OCI-M2 (cell line): ENCODE data around the gene ANKRD13B.
"Not testable (repeated sequence)": the region's sequence is repeated elsewhere in the genome, so short reads cannot be mapped to it uniquely, and the experiment has no call there.

Source experiments
- DNase-seq: peaks from one replicate; lab custom pipeline; 2025; ENCODE audit not compliant: unreplicated experiment; lab: John Stamatoyannopoulos, UW

ANKRD13B gene

DNA sequence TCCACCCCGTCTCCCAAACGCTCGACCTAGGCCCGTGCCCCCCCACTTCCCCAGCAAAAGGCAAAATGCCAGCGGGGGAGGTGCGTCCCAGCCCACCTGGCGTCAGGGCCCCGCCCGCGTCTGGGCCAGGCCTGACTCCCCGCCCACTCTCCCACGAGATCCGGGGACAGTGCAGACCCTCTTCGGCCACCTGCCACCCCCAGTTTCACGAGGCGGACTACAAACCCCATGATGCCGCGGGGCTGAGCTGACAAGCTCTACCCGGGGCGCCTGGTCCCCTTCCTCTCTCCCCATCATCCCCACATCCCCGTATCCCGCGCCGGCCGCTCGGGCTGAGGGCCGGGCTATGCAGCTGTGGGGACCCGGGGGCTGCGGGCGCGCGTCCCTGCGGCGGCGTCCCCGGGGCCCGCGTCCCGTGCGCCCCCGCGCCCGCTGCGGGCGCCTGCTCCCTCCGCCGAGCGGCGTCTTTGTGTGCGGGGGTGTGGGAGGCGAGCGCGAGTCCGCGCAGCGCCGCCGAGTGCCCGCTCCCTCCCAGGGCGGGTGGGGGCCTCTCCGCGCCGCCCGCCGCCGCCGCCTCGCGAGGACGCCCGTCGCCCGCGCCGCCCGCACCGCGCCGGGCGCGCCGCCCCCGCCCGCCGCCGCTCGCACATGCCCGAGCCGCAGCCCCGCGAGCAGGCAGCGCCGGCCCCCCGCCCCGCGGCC is at the start of gene ANKRD13B:
TSS of gene ANKRD13B (plus strand) at position 283 of the 702 bp plus-strand sequence. CDS start 490 bp downstream, outside the sequence.
- DNase-seq: no peak

DNA sequence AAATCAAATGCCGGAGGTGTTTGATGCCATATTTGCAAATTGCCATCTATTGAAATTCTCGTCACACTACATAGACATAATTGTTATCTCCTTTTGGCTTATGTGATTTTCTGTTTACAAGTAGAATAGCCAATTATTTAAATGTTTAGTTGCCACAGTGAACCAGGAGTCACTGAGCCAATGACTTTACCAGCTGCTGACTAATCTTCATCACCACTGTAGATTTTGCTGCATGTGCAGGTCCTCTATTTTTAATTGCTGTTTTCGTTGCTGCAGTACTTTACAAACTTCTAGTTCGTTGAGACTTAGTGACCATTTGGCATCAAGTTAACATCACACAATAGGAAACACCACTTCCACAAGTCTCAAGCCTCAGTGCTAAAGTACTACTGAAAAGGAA is 48.9 kb upstream of the ANKRD13B start:
- no peak for DNase-seq

DNA sequence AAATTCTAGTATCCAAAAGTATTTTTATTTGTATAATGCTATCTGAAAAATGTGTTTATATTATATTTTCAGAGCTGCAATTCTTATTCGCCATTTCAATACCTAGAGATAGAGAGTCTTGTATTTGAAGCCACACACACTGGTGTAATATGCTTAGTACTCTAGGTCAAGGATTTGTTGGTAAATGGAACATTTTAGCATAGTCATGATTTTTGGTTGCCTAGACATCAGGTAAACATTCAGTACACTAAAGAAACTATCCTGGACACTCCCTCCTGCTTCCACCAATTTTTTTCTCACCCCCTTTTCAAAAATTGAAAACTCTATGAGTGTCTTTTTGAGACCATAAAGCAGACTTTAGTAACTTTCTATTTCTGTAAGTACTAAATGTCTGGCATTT is 46.8 kb upstream of the ANKRD13B start:
- DNase-seq: no peak

DNA sequence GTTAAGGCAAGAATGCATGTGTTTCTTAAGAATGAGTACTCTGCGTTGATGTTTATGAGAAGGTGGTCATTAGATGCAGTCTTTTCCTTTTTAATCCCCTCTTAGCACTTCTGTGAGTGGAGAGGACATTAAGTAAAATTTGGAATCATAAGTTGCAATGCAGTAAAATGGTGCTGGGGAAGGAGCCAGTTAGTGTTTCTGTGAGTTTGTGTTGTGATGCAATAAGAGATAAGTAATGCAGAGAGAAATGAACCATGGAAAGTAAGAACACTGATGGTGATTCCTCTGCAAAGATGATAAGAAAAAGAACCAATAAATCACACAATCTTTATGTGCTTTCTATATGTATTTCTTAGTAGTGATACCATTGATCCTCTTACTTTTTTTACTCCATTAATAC is 46.1 kb upstream of the ANKRD13B start:
- no peak for DNase-seq

DNA sequence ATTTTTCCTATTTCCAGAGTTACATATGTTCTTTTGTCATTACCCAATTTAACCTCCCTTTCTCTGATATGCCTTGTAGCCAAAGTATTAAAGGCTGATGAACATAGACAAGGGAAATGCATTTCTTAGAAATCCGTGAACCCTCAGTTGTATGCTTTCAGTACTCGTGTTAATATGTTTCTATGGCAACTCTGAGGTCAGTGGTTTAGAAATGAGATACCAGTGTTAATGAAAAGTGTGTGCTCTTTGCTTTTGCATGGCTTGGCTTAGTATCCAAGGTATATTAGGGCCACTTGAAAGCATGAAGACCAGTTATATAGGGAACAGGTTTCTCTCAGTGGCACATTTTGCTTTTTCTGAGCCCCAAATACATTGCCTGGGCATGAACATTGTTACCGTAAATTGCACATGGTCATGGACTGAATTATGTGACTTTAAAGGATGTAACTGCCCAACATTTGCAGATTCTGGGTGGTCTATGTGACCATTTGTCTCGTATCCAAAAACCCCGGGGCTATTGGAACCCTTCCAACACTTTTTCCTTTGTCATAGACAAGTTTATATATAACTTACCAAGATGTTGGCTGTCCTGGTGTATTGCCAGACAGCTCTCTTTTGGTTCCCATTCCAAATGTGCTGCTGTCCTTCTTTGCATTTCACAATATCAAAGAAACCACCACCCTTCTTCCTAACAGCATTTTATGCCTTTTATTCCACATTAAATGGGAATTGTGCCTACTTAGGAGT is 43.6 kb upstream of the ANKRD13B start:
- no peak for DNase-seq

DNA sequence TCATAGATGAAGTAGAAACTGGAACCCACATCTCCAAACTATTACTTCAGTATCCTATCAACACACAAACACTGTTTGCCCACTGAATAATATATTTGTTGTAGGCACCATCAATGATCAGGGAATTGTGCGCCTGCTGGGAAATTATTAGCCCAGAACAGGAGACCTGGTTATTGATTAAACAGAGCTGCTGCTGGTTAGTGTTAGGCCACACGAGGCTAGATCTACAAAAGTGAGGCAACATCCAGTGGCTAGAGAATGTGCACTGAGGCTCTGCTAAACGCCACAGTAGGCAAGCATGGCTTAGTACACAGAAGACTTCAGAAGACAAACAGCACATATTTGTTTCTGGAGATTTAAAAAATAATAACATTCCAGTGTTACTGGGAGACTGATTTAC is 37.1 kb upstream of the ANKRD13B start:
- DNase-seq: no peak

DNA sequence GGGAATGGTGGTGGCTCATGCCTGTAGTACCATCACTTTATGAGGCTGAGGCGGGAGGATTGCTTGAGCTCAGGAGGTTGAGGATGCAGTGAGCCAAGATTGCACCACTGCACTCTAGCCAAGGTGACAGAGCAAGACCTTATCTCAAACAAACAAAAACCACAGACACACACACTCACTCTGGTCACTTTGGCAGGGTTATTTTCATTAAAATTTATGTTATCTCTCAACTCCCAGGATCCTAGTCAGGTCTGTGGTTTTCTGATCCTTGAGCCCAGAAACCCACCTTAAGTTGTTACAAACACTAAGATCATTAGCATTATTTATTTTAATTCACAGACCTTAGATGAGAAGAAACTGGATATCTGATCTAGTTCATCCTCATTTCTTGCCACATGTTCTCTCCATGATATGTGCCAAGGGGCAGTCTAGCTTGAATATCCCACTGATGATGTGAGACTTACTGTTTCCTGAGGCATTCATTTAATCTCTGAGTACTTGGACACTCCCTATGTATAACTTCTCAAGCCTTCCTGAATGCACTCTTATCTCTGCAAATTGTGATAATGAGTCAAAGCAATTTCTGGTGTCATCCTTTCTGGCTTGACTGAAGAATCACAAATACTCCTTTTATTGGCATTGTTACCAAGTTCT is 35.7 kb upstream of the ANKRD13B start:
- no peak for DNase-seq

DNA sequence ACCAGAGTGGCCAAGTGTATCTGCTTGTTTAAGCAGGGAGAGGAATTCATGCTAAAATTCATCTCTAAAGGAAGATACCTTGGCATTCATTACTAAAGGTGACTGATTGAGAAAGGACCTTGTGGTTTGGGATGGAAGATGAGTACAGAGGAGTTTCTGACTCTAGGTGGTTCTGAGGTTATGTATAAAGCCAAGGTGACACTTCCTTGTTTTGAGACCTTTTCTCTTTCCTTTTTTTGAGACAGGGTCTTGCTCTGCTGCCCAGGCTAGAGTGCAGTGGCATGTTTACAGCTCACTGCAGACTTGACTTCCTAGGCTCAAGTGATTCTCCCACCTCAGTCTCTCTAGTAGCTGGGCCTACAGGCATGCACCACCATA is 35.2 kb upstream of the ANKRD13B start:
- DNase-seq: no peak

DNA sequence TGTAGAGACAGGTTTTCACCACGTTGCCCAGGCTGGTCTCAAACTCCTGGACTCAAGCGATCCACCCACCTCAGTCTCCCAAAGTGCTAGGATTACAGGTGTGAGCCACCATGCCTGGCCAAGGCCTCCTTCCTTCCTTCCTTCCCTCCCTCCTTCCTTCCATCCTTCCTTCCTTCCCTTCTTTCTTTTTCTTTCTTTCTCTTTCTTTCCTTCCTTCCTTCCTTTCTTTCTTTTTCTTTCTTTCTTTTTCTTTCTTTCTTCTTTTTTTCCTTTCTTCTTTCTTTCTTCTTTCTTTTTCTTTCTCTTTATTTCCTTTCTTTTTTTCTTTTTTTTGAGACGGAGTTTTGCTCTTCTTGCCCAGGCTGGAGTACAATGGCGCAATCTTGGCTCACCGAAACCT is 34.8 kb upstream of the ANKRD13B start:
- not testable (repeated sequence) for DNase-seq

DNA sequence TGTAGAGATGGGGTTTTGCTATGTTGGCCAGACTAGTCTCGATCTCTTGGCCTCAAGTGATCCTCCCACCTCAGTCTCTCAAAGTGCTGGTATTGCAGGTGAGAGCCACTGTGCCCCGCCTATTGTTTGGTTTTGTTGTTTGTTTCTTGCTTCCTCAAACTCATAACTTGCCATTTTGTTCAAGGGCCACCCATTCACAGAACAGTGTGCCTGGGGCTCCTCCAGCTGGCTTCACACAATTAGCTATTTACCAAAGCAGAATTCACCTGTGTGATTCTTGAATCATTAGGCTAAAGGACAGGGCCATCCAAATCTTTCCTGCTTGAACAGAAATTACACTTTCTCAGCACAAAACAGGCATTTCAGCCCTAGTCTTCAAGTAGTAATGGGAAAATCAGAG is 33.3 kb upstream of the ANKRD13B start:
- no peak for DNase-seq

DNA sequence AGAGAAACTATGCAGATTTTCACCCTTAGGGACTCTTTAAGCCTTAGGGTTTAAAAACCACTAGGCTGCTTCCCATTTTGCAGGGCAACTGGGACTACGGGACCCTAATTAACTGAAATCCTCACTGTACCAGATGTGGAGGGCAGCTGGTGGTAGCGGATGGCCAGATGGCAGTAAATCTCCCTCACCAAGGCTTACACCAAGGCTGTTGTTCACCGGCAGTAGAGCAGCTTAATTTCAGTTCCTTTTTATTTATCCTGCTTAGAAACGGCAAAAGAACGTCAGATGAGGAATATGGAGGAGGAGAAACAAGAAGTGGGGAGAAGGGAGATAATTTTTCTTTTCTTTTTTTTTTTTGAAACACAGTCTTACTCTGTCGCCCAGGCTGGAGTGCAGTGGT is 32.6 kb upstream of the ANKRD13B start:
- DNase-seq: no peak

DNA sequence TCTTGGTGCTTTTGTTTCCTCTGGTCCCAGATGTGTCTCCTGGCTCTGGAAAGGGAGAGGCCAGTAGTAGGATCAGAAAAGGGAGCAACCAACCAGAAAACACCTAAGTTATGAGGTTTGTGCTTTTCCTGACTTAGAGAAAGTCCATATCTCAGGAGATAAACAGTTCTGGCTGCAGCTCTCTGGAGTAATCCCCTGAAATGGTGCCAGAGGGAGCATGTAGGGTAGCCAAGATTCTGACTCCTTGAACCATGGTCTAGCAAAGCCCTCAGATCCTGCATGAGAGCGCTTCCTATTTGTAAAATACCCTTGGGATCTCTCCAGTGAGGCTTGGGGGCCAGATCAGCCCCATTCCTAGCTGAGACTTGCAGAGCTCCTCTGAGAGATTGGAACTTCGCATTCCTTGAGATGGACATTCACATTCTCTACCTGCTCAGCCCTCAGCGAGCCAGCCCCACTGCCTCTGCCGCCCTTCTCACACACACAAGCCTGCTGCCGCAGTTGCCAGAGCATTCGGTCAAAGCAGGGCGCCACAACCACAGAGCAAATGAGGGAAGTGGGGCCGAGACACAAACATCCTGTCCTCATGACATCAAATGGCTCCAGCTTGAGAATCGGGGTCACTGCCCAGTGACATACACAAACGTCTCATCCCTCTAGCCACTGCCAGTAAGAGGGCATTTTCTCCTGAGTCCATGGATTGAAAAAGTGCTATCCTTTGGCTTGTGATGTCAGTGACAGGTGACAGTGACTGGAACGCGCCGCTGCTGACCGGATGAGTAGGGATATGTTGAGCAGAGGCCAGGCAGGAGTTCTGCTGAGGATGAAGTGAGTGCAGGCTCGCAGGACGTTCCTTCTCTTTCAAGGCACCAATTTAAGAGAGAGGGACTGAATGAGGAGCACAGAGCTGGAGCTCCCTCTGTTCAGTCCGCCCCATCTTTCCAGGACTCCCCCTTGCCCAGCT is 31.1 kb upstream of the ANKRD13B start:
- DNase-seq: no peak

DNA sequence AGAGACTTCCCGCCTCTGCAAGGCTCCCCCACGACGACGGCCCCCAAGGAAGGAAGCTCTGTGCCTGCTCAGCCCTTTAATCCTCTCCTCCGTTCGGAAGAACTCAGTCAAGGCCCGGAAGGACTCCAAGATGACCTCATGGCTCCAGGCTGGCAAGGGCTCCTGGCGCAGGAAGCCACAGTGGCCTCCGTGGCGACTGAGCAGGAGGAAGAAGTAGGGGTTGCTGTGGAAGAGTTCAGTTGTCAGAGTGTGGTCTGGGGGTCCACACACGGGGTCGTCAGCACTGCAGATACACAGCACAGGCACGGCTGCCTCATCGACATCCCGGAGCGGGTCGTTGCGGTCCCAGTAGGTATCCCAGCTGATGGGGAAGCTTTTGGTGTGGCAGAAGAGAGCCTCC is 30.3 kb upstream of the ANKRD13B start:
- no peak for DNase-seq

DNA sequence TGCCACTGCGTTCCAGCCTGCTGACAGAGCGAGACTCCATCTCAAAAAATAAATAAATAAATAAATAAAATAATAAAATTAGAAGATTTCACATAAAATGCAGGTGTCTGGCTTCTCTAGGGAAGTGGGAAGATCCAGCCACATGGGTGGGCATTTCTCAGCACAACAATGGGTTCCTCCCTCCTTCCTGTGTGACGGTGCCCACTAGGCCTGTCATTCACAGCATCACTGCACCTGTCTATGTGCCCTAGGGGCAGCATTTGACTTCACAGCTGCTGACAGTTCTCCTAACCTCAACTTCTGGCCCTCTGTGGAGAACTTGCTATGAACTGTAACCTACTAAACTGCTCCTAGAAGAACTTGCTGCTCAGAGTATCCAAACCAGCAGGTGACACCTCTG is 29.1 kb upstream of the ANKRD13B start:
- DNase-seq: no peak

DNA sequence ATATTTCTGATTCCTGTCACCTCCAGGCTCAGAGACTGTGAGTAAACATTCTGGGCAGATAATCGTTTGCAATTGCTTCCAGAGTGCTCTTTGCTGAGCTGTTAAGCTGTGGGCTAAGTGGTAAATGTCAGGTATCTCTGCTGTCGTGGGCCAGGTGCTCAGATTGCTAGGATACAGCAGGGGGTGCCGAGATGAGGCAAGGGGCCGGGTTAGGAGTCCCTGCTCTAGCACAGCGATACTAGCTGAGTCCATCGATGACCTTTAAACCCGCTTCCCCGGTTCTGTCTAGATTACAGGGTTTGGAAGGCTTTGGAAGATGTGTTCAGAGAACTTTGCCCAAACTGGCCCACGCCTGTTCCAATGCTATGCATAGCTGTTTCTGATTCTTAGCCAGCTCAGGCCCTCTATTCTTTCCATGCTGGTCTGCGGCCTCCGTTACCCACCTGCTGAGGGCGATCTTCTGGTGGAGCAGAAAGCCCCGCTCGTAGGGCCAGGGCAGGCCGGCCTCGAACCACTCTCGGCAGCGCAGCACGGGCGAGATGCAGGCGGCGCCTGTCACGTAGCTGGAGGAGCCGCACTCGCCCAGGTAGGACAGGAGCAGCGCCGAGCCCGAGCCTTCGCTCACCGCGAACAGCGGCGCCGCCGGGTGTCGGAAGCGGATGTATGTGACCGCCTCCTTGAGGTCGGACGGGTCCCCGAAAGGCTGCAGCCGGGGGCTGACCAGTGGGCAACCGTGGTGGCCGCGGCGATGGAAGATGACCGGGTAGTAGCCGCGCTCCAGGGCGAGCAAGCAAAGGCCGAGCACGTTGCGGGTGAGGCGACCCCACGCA is 27.1 kb upstream of the ANKRD13B start:
- no peak for DNase-seq

DNA sequence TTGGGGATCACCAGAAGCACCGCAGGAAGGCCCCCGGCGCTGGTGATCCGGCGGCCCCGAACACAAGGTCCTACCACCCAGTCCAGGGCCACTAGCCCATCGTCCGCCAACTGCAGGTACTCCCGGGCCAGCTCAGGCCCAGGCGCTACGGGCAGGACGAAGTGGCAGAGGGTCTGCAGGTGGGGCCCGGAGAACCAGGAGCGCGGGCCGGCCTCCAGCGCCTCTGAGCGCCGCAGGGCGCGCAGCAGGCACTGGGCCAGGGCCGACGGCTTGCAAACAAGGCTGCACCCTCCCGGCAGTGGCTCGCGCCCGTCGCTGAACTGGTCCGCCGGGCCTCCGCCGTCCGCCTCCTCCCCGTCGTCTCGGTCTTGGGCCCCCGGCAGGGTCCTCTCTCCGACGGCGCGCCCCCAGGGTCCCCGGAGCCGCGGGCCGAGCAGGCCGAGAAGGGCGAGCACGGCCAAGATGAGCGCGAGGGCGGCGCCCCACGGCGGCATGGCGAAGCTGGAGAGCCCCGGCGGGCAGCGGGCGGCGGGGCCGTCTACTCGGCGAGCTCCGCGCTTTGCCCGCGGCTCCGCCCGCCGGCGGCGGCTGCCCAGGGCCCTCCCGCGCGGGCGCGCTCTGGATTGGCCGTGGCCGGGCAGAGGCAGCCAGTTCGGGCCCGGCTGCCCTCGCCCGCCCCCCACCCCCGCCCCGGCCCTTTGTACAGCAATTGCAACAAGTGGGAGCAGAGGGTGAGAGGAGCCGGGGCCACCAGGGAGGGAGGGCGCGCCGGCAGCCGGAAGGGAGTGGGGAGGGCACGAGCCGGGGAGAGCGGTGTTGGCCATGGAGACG is 26.2 kb upstream of the ANKRD13B start, which contains the start of gene ABHD15:
TSS of gene ABHD15 (minus strand) at position 565 of the 831 bp plus-strand sequence. CDS start at position 494, 71 bp downstream.
- no peak for DNase-seq

DNA sequence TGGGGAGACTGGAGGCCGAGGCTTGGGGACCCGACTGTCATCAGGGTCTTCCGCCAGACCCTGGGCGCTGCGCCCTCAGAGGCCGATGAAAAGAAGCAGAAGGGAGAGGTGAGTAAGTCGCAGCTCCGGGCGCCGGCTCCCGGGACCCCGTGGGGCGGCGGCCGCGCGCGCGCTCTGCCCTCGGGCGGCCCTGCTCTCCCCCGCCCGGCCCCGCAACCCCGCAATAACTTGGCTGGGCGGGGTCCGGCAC is 25.7 kb upstream of the ANKRD13B start:
- no peak for DNase-seq

DNA sequence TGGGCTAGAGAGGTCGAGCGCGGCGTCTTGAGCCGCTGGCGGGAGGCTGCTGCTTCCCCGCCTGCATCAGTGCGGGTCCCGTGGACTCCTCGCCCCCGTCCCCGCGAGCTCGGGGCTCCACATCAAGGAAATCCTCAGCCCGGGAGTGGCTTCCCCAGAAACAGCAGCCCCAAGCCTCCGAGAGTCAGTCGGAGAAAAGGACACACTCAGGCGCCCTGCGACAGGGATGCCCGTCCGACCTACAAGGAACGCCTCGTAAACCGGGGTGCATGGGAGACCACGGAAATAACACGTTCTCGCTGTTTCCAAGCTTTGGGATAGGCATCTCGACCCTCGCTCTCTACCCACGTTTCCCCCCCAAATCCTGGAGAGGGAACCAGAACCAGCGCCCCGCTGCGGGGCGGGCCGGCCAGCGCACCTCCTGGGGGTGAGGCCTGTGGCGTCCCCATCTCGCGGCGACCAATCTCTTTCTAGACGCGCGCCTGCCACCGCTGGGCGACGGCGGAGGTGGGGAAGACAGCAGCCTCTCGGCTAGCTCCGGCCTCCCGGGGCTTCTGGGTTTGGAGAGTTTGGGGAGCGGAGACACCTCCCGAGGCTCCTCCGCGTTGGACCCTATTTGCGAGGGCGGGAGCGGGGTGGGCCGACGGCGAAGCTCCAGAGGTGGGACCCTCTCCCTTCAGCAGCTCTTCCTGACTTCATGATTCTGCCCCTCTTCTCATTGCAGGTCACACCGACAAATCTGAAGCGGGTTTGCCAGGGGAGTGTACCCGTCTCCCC is 25.2 kb upstream of the ANKRD13B start:
- no peak for DNase-seq
